ENCODE results near the gene SRSF9.
"Not testable (repeated sequence)": the region's sequence is repeated elsewhere in the genome, so short reads cannot be mapped to it uniquely, and the experiment has no call there.

The SRSF9 gene

GRCh38 chr12:120488057-120488640, 18.6 kb upstream of the SRSF9 start:
- no peak overlapping the region for H2BK120ac ChIP-seq (ENCODE audit: low read depth, low read length)
- H3K4me2 ChIP-seq (ENCODE audit: low read length, poor library complexity, severe bottlenecking) = no peak overlapping the region
- H2BK15ac ChIP-seq (ENCODE audit: low read depth, poor library complexity, severe bottlenecking) = no peak overlapping the region
- no peak overlapping the region for H2AK5ac ChIP-seq (ENCODE audit: low read length, severe bottlenecking)
- DNase-seq = no peak
- peaks cover 34% of the 10 kb centered on the region for H3K79me1 ChIP-seq (replicated peaks; ENCODE audit: low read length, poor library complexity, severe bottlenecking)
- no peaks in the 10 kb centered on the region for H3K9me3 ChIP-seq (ENCODE audit: control insufficient read depth, low read length)
- H4K8ac ChIP-seq (ENCODE audit: low read length) = no peak overlapping the region
- no peaks in the 10 kb centered on the region for H3K27me3 ChIP-seq (ENCODE audit: control insufficient read depth in 1 of 2, insufficient read depth in 1 of 2, low read length in 2 of 2)
- H3K4ac ChIP-seq (ENCODE audit: low read depth in 1 of 2, low read length in 2 of 2) = no peak overlapping the region
- no peak overlapping the region for H3K18ac ChIP-seq (ENCODE audit: low read depth in 1 of 2, low read length in 2 of 2)
- no peaks in the 10 kb centered on the region for H3K4me1 ChIP-seq (ENCODE audit: control insufficient read depth, insufficient read depth, low read depth, low read length)
- H4K91ac ChIP-seq (ENCODE audit: low read length) = no peak overlapping the region
- H3K4me3 ChIP-seq (ENCODE audit: insufficient read depth in 1 of 2, low read depth in 1 of 2, low read length in 2 of 2) = no peak overlapping the region
- WGBS = 73% methylated on average over 5 of the region's 5 CpGs
- H3K9ac ChIP-seq (ENCODE audit: low read length) = no peak overlapping the region
- H2BK12ac ChIP-seq (ENCODE audit: low read length in 2 of 2) = no peak overlapping the region
- H3K14ac ChIP-seq (ENCODE audit: low read length in 2 of 2) = no peak overlapping the region
- H3K36me3 ChIP-seq (ENCODE audit: control insufficient read depth in 1 of 2, insufficient read depth in 2 of 2, low read depth in 1 of 2, low read length in 2 of 2) = peaks cover 16 to 27% of the 10 kb centered on the region in 2 experiments
- H2BK5ac ChIP-seq (ENCODE audit: low read depth, low read length, poor library complexity, severe bottlenecking) = no peak overlapping the region
- H3K27ac ChIP-seq (ENCODE audit: low read length, poor library complexity, severe bottlenecking) = no peak overlapping the region
- no peak overlapping the region for H3K23ac ChIP-seq (ENCODE audit: low read length in 2 of 2)
- no peak overlapping the region for H2AFZ ChIP-seq (ENCODE audit: low read depth, low read length)

- not testable (repeated sequence) for H3K4ac ChIP-seq (ENCODE audit: low read depth in 1 of 2, low read length in 2 of 2); H4K91ac ChIP-seq (ENCODE audit: low read length); H2AK5ac ChIP-seq (ENCODE audit: low read length, severe bottlenecking); H3K18ac ChIP-seq (ENCODE audit: low read depth in 1 of 2, low read length in 2 of 2); H4K8ac ChIP-seq (ENCODE audit: low read length); H3K4me1 ChIP-seq (ENCODE audit: control insufficient read depth, insufficient read depth, low read depth, low read length); H3K27me3 ChIP-seq (ENCODE audit: control insufficient read depth in 1 of 2, insufficient read depth in 1 of 2, low read length in 2 of 2); H2BK15ac ChIP-seq (ENCODE audit: low read depth, poor library complexity, severe bottlenecking); H3K27ac ChIP-seq (ENCODE audit: low read length, poor library complexity, severe bottlenecking); H3K4me3 ChIP-seq (ENCODE audit: insufficient read depth in 1 of 2, low read depth in 1 of 2, low read length in 2 of 2); H3K14ac ChIP-seq (ENCODE audit: low read length in 2 of 2); H3K23ac ChIP-seq (ENCODE audit: low read length in 2 of 2); H3K9me3 ChIP-seq (ENCODE audit: control insufficient read depth, low read length); H2BK12ac ChIP-seq (ENCODE audit: low read length in 2 of 2); H3K9ac ChIP-seq (ENCODE audit: low read length); DNase-seq; H2BK120ac ChIP-seq (ENCODE audit: low read depth, low read length); H2AFZ ChIP-seq (ENCODE audit: low read depth, low read length); H2BK5ac ChIP-seq (ENCODE audit: low read depth, low read length, poor library complexity, severe bottlenecking); H3K4me2 ChIP-seq (ENCODE audit: low read length, poor library complexity, severe bottlenecking)
- WGBS = 88% methylated on average over 5 of the region's 7 CpGs
- Histone ChIP-seq H3K36me3 (ENCODE audit: control insufficient read depth in 1 of 2, insufficient read depth in 2 of 2, low read depth in 1 of 2, low read length in 2 of 2) (peaks cover 16 to 32% of the 10 kb centered on the region in 2 experiments), H3K79me1 (replicated peaks; ENCODE audit: low read length, poor library complexity, severe bottlenecking) (peaks cover 34% of the 10 kb centered on the region)
Observed at GRCh38 chr12:120487552-120487951, 18.0 kb upstream of the SRSF9 start.

- Histone ChIP-seq H3K9ac (ENCODE audit: low read length) (no peak overlapping the region), H3K18ac (ENCODE audit: low read depth in 1 of 2, low read length in 2 of 2) (no peak overlapping the region), H3K4me1 (ENCODE audit: control insufficient read depth, insufficient read depth, low read depth, low read length) (no peaks in the 10 kb centered on the region), H3K23ac (ENCODE audit: low read length in 2 of 2) (no peak overlapping the region), H2BK15ac (ENCODE audit: low read depth, poor library complexity, severe bottlenecking) (no peak overlapping the region), H3K14ac (ENCODE audit: low read length in 2 of 2) (no peak overlapping the region), H3K36me3 (ENCODE audit: control insufficient read depth in 1 of 2, insufficient read depth in 2 of 2, low read depth in 1 of 2, low read length in 2 of 2) (peaks cover 11 to 32% of the 10 kb centered on the region in 2 experiments), H3K27ac (ENCODE audit: low read length, poor library complexity, severe bottlenecking) (no peak overlapping the region), H3K79me1 (replicated peaks; ENCODE audit: low read length, poor library complexity, severe bottlenecking) (peaks cover 28% of the 10 kb centered on the region), H4K91ac (ENCODE audit: low read length) (no peak overlapping the region), H3K4me2 (ENCODE audit: low read length, poor library complexity, severe bottlenecking) (no peak overlapping the region), H2BK12ac (ENCODE audit: low read length in 2 of 2) (no peak overlapping the region), H3K27me3 (ENCODE audit: control insufficient read depth in 1 of 2, insufficient read depth in 1 of 2, low read length in 2 of 2) (no peaks in the 10 kb centered on the region), H2AFZ (ENCODE audit: low read depth, low read length) (no peak overlapping the region), H2AK5ac (ENCODE audit: low read length, severe bottlenecking) (no peak overlapping the region), H3K4ac (ENCODE audit: low read depth in 1 of 2, low read length in 2 of 2) (no peak overlapping the region), H4K8ac (ENCODE audit: low read length) (no peak overlapping the region), H2BK120ac (ENCODE audit: low read depth, low read length) (no peak overlapping the region), H3K4me3 (ENCODE audit: insufficient read depth in 1 of 2, low read depth in 1 of 2, low read length in 2 of 2) (no peak overlapping the region), H2BK5ac (ENCODE audit: low read depth, low read length, poor library complexity, severe bottlenecking) (no peak overlapping the region), H3K9me3 (ENCODE audit: control insufficient read depth, low read length) (no peaks in the 10 kb centered on the region)
- 92% methylated on average over 3 of the region's 7 CpGs for WGBS
- DNase-seq = no peak
Observed at GRCh38 chr12:120485961-120486881, 16.7 kb upstream of the SRSF9 start.

GRCh38 chr12:120483621-120484020, 14.1 kb upstream of the SRSF9 start:
- H3K4ac ChIP-seq (ENCODE audit: low read depth in 1 of 2, low read length in 2 of 2) = no peak overlapping the region
- H2BK120ac ChIP-seq (ENCODE audit: low read depth, low read length) = no peak overlapping the region
- H3K9me3 ChIP-seq (ENCODE audit: control insufficient read depth, low read length) = no peaks in the 10 kb centered on the region
- H4K8ac ChIP-seq (ENCODE audit: low read length) = no peak overlapping the region
- no peak overlapping the region for H2AFZ ChIP-seq (ENCODE audit: low read depth, low read length)
- H3K9ac ChIP-seq (ENCODE audit: low read length) = no peak overlapping the region
- H2AK5ac ChIP-seq (ENCODE audit: low read length, severe bottlenecking) = no peak overlapping the region
- H3K4me2 ChIP-seq (ENCODE audit: low read length, poor library complexity, severe bottlenecking) = no peak overlapping the region
- H3K23ac ChIP-seq (ENCODE audit: low read length in 2 of 2) = no peak overlapping the region
- 92% methylated on average over 1 of the region's 1 CpG for WGBS
- H3K27me3 ChIP-seq (ENCODE audit: control insufficient read depth in 1 of 2, insufficient read depth in 1 of 2, low read length in 2 of 2) = no peaks in the 10 kb centered on the region
- H3K4me1 ChIP-seq (ENCODE audit: control insufficient read depth, insufficient read depth, low read depth, low read length) = no peaks in the 10 kb centered on the region
- peaks cover 3 to 21% of the 10 kb centered on the region in 2 experiments for H3K36me3 ChIP-seq (ENCODE audit: control insufficient read depth in 1 of 2, insufficient read depth in 2 of 2, low read depth in 1 of 2, low read length in 2 of 2)
- no peak overlapping the region for H3K4me3 ChIP-seq (ENCODE audit: insufficient read depth in 1 of 2, low read depth in 1 of 2, low read length in 2 of 2)
- DNase-seq = no peak
- H4K91ac ChIP-seq (ENCODE audit: low read length) = no peak overlapping the region
- H3K18ac ChIP-seq (ENCODE audit: low read depth in 1 of 2, low read length in 2 of 2) = no peak overlapping the region
- H2BK5ac ChIP-seq (ENCODE audit: low read depth, low read length, poor library complexity, severe bottlenecking) = no peak overlapping the region
- H3K79me1 ChIP-seq (replicated peaks; ENCODE audit: low read length, poor library complexity, severe bottlenecking) = peaks cover 23% of the 10 kb centered on the region
- no peak overlapping the region for H3K27ac ChIP-seq (ENCODE audit: low read length, poor library complexity, severe bottlenecking)
- no peak overlapping the region for H3K14ac ChIP-seq (ENCODE audit: low read length in 2 of 2)
- no peak overlapping the region for H2BK12ac ChIP-seq (ENCODE audit: low read length in 2 of 2)
- no peak overlapping the region for H2BK15ac ChIP-seq (ENCODE audit: low read depth, poor library complexity, severe bottlenecking)
